ENCODE data around the gene SLC38A2. TPM values are rescaled to one million over a fixed set of nuclear protein-coding genes. Genes with fewer than 3 reads are reported as not detected.

Gene SLC38A2
- total RNA-seq, 4 donors from 2014 or later = 104 to 300 (median 229) TPM

GRCh38 chr12:46377678-46378077 is 5.1 kb upstream of the SLC38A2 start:
- Histone ChIP-seq H3K9me3 (no peaks in the 10 kb centered on the region), H3K36me3 (no peaks in the 10 kb centered on the region), H3K27me3 (no peaks in the 10 kb centered on the region), H3K4me3 (no peak overlapping the region), H3K4me1 (peaks cover 0 to 20% (median 8%) of the 10 kb centered on the region in 4 donors), H3K27ac (no peak overlapping the region)
- in situ Hi-C loops (cut with MboI; ENCODE audit: low pct_ligation_motif_present in 1 of 4, low pct_unique_long_range_greater_than_20kb in 1 of 4, low sequenced_read_pairs in 3 of 4) = loop anchor here in 1 of 4 donors (25.0 kb wide), 1 partner anchor 640 kb away; the partner anchor contains the start of gene ARID2
- TF ChIP-seq EP300 (IDR thresholded peaks at IDR 0.05; ENCODE audit: low read depth) (no peak), POLR2AphosphoS5 (IDR thresholded peaks at IDR 0.05) (no peak), POLR2A (IDR thresholded peaks at IDR 0.05) (no peak), CTCF (IDR thresholded peaks at IDR 0.05) (no peak)
- DNase-seq = no peak
- WGBS, 2 donors (ENCODE audit: low coverage in 1 of 2) = 80% methylated on average over 1 to 3 of the region's 3 CpGs
- intact Hi-C loops (cut with DNase I; ENCODE audit: low total_unique reads) = no loop called here

GRCh38 chr12:46376579-46376978 is 4.0 kb upstream of the SLC38A2 start:
- intact Hi-C loops (cut with DNase I; ENCODE audit: low total_unique reads) = no loop called here
- in situ Hi-C loops (cut with MboI; ENCODE audit: low pct_ligation_motif_present in 1 of 4, low pct_unique_long_range_greater_than_20kb in 1 of 4, low sequenced_read_pairs in 3 of 4) = loop anchor here in 1 of 4 donors (25.0 kb wide), 1 partner anchor 639 kb away; the partner anchor contains the start of gene ARID2
- Histone ChIP-seq H3K27ac (no peak overlapping the region), H3K27me3 (no peaks in the 10 kb centered on the region), H3K4me1 (peaks cover 0 to 10% (median 3%) of the 10 kb centered on the region in 4 donors), H3K4me3 (no peak overlapping the region), H3K9me3 (no peaks in the 10 kb centered on the region), H3K36me3 (no peaks in the 10 kb centered on the region)
- 96 to 100% methylated on average over 1 of the region's 1 CpG for WGBS, 2 donors (ENCODE audit: low coverage in 1 of 2)
- no peak for DNase-seq
- TF ChIP-seq POLR2AphosphoS5 (IDR thresholded peaks at IDR 0.05) = no peak
- TF ChIP-seq EP300 (IDR thresholded peaks at IDR 0.05; ENCODE audit: low read depth) = no peak
- TF ChIP-seq POLR2A (IDR thresholded peaks at IDR 0.05) = no peak
- no peak for TF ChIP-seq CTCF (IDR thresholded peaks at IDR 0.05)

- TF ChIP-seq POLR2AphosphoS5 (IDR thresholded peaks at IDR 0.05) (no peak), CTCF (IDR thresholded peaks at IDR 0.05) (no peak), POLR2A (IDR thresholded peaks at IDR 0.05) (no peak)
- DNase-seq = no peak
- peaks cover 4 to 19% (median 11%) of the 10 kb centered on the region in 4 donors for H3K4me1 ChIP-seq
- no peak overlapping the region for H3K27ac ChIP-seq
- in situ Hi-C loops (cut with MboI; ENCODE audit: low pct_ligation_motif_present in 1 of 4, low pct_unique_long_range_greater_than_20kb in 1 of 4, low sequenced_read_pairs in 3 of 4) (loop anchor here in 2 of 4 donors (25.0 kb wide), 3 partner anchors 288 to 637 kb away; partner anchors contain the start of gene ARID2 (in 1 of the 2)), intact Hi-C loops (cut with DNase I; ENCODE audit: low total_unique reads) (loop anchor here (5.0 kb wide), 1 partner anchor 288 kb away; no protein-coding TSS in a partner anchor)
- H3K9me3 ChIP-seq = no peaks in the 10 kb centered on the region
- peaks cover 0 to 14% (median 6%) of the 10 kb centered on the region in 4 donors for H3K36me3 ChIP-seq
- no peaks in the 10 kb centered on the region for H3K27me3 ChIP-seq
- WGBS, 2 donors (ENCODE audit: low coverage in 1 of 2) = 93 to 96% methylated on average over 4 of the region's 4 CpGs
- no peak overlapping the region for H3K4me3 ChIP-seq
Observed at GRCh38 chr12:46374711-46375110, 2.1 kb upstream of the SLC38A2 start.

GRCh38 chr12:46374310-46374709 is 1.7 kb upstream of the SLC38A2 start:
- no peak for TF ChIP-seq EP300 (IDR thresholded peaks at IDR 0.05; ENCODE audit: low read depth)
- TF ChIP-seq CTCF (IDR thresholded peaks at IDR 0.05) = no peak
- TF ChIP-seq POLR2AphosphoS5 (IDR thresholded peaks at IDR 0.05) = no peak
- no peak for TF ChIP-seq POLR2A (IDR thresholded peaks at IDR 0.05)
- intact Hi-C loops (cut with DNase I; ENCODE audit: low total_unique reads) = loop anchor here (5.0 kb wide), 1 partner anchor 288 kb away; no protein-coding TSS in a partner anchor

More at GRCh38 chr12:46374310-46374709, 1.7 kb upstream of the SLC38A2 start:
- no peak for DNase-seq
- peak overlapping the region; percentile 99 to 100 (median 100) for H3K27ac ChIP-seq
- peak overlapping the region in 1 of 4 donors; percentile 99 for H3K4me3 ChIP-seq
- 43% methylated on average over 1 of the region's 1 CpG for WGBS, 2 donors (ENCODE audit: low coverage in 1 of 2)
- no peaks in the 10 kb centered on the region for H3K9me3 ChIP-seq
- peaks cover 0 to 18% (median 8%) of the 10 kb centered on the region in 4 donors for H3K36me3 ChIP-seq
- in situ Hi-C loops (cut with MboI; ENCODE audit: low pct_ligation_motif_present in 1 of 4, low pct_unique_long_range_greater_than_20kb in 1 of 4, low sequenced_read_pairs in 3 of 4) = loop anchor here in 1 of 4 donors (25.0 kb wide), 2 partner anchors 288 to 563 kb away; no protein-coding TSS in a partner anchor
- peaks cover 8 to 23% (median 15%) of the 10 kb centered on the region in 4 donors for H3K4me1 ChIP-seq
- H3K27me3 ChIP-seq = no peaks in the 10 kb centered on the region

All from transverse colon (tissue), 4 donors.